GM12891 (cell line): ENCODE data around the gene RECK.
"Not testable (repeated sequence)": the region's sequence is repeated elsewhere in the genome, so short reads cannot be mapped to it uniquely, and the experiment has no call there.

Source experiments
- DNase-seq: peaks from one replicate; pipeline ENCODE4 v3.0.0; 2011; ENCODE audit warnings: low spot score; ENCODE audit not compliant: insufficient read length
- FAIRE-seq: peaks from 2 replicates; lab custom pipeline; 2011; peaks lifted over from hg19 to GRCh38; lab: Jason Lieb, UNC
- PAX5 ChIP-seq: IDR thresholded peaks from 2 replicates; pipeline ENCODE4 v1.6.1; 2011; ENCODE audit warnings: low read length, moderate library complexity, mild to moderate bottlenecking; ENCODE audit not compliant: insufficient read depth, severe bottlenecking
- POLR2A ChIP-seq: IDR thresholded peaks from 2 replicates; pipeline ENCODE4 v1.6.1; 2011; ENCODE audit warnings: low read depth, low read length, control low read depth
- POLR2AphosphoS5 ChIP-seq: IDR thresholded peaks from 2 replicates; pipeline ENCODE4 v1.6.1; 2011; ENCODE audit warnings: low read depth, low read length, control low read depth
- POU2F2 ChIP-seq: IDR thresholded peaks from 2 replicates; pipeline ENCODE4 v1.6.1; 2011; ENCODE audit warnings: low read depth, mild to moderate bottlenecking, control low read depth, low read length, moderate library complexity
- SPI1 ChIP-seq: IDR thresholded peaks from 2 replicates; pipeline ENCODE4 v1.6.1; 2011; ENCODE audit warnings: low read depth, low read length, control low read depth
- TAF1 ChIP-seq: IDR thresholded peaks from 2 replicates; pipeline ENCODE4 v1.6.1; 2011; ENCODE audit warnings: low read depth, low read length, control low read depth

Gene RECK

DNA sequence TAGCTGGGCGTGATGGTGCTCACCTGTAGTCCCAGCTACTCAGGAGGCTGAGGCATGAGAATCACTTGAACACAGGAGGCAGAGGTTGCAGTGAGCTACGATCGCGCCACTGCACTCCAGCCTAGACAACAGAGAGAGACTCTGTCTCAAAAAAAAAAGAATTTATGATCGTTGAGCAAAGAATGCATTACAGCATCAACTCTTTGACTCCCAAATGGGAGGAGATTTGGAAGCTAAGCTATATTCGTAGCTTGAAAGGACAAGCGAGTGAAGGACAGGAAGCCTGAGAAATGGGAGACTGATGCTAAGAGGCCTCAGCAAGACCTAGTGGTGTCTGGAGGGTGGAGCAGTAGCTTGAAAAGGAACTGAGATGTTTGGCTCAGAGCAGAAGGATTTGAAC is 122.2 kb downstream of the RECK start:
- DNase-seq: no peak
- FAIRE-seq: no peak
- TF ChIP-seq POLR2A: no peak
- no peak for TF ChIP-seq POLR2AphosphoS5
- TF ChIP-seq SPI1: no peak
- TF ChIP-seq TAF1: no peak
- TF ChIP-seq PAX5: no peak
- TF ChIP-seq POU2F2: no peak

DNA sequence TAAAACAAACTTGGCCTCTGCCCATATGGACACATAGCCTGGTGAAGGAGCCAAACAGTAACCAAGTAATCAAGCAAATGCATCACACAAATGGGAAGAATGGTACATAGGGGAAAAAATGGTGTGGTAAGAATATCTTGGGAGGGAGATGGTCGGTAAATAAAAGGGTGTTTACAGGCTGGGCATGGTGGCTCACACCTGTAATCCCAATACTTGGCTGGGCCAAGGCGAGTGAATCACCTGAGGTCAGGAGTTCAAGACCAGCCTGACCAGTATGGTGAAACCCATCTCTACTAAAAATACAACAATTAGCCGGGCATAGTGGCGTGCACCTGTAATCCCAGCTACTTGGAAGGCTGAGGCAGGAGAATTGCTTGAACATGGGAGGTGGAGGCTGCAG is 122.8 kb downstream of the RECK start:
- not testable (repeated sequence) for FAIRE-seq

DNA sequence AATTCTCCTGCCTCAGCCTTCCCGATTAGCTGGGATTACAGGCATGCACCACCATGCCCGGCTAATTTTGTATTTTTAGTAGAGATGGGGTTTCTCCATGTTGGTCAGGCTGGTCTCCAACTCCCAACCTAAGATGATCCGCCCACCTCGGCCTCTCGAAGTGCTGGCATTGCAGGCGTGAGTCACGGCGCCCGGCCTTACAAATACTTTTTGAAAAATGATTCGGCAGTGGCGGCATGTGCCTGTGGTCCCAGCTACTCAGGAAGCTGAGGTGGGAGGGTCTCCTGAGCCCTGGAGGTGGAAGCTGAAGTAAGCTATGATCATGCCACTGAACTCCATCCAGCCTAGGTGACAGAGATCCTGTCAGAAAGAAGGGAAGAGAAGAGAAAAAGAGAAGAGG is 123.4 kb downstream of the RECK start:
- not testable (repeated sequence) for FAIRE-seq, DNase-seq

More for the DNA sequence above, 122.8 kb downstream of the RECK start:
- not testable (repeated sequence) for DNase-seq

DNA sequence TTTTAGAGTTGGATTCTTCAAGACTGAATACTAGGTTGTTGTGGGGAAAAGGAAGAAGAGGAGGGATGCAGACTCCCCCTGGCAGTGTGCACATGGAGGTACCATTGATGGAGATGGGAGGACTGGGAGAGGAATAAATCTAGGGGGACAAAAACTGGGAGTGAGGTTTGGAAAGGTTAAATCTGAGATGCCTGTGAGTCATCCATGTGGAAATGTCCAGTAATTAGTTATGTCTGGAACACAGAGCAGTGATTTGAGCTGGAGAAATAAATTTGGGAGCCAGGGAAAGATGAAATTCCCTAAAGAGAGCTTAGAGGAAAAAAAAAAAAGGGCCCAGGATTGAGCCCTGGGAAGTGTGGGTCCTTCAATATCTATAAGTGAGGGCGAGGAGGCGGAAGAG is 124.5 kb downstream of the RECK start:
- no peak for TF ChIP-seq TAF1
- FAIRE-seq (no peak), DNase-seq (no peak)

DNA sequence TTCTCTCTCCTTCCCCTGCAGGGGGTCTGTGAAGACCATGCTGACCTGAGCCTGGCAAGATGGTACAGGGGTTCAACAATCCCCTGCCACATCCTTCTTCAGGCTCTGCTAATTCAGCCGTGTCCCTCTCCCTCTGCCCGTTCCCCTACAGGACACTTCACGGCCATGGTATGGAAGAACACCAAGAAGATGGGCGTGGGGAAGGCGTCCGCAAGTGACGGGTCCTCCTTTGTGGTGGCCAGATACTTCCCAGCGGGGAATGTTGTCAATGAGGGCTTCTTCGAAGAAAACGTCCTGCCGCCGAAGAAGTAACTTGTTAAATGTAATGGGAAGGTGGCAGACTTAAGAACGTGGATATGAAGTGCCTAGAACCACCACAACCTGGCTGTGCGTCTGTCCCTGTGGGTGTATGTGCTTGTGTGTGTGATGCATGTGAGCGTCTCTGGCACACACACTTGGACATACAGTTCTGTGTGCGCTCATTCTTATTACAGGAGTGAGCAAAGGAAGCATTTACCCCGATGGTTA is 125.6 kb downstream of the RECK start:
- no peak for DNase-seq
- no peak for TF ChIP-seq POLR2AphosphoS5
- no peak for TF ChIP-seq SPI1
- TF ChIP-seq POU2F2: no peak
- no peak for FAIRE-seq

DNA sequence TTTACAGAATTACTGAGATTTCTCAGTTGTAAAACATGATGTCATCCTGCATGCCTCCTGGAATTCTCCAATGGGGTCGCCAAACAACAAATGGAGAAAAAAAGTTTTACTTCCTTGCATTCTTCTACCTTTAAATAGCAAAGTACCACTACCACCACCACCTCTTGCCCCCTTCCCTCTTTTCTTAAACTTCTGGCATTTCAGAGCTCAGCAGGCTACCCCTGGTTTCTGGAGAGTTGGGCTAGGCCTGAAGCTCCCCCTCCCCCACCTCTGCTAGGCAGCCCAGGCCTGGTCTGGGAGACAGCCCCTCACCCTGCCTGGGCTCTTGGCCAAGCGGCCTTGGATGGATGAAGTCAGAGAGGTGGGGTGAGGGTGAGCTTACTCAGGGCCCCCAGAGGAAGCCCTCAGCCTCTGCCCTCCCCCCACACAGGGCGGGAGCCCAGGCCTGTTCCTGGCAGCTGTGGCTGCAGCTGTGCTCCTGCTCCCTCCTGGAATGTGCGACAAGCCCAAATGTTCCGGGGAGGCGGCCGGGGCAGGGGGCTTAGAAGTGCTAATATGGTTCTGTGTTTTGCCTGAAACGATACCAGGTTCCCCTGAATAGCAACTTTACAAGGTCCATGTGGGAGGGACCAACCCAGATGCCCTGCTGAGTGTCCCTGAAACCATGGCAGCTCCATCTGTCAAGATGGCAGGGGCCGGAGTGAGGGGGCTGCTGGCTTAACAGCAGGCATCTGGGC is 126.5 kb downstream of the RECK start:
- FAIRE-seq: no peak
- no peak for DNase-seq

DNA sequence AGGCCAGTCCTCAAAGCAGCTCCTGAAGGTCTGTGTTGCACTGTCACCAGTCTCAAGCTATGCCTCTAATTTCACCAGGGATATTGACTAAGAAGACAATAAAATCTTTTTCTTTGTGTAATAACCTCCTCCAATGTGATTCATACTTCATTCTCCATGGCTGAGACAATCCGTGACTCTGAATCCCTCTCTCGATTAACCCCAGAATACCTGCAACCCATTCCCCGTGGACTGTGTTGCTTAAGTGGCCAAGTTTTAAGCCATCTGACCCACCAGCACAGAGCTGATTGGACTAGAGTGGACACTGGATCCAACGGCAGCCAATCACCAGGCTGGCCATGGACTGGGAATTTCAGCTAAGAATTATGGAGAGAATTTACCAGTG is 127.1 kb downstream of the RECK start:
- no peak for TF ChIP-seq POLR2A
- no peak for TF ChIP-seq SPI1
- TF ChIP-seq PAX5: no peak
- TF ChIP-seq POLR2AphosphoS5: no peak
- no peak for TF ChIP-seq POU2F2
- no peak for TF ChIP-seq TAF1
- FAIRE-seq (no peak), DNase-seq (no peak)

More for the DNA sequence above, 126.5 kb downstream of the RECK start:
- no peak for TF ChIP-seq POLR2A
- no peak for TF ChIP-seq POLR2AphosphoS5
- no peak for TF ChIP-seq POU2F2
- no peak for TF ChIP-seq SPI1
- no peak for TF ChIP-seq TAF1
- no peak for TF ChIP-seq PAX5

DNA sequence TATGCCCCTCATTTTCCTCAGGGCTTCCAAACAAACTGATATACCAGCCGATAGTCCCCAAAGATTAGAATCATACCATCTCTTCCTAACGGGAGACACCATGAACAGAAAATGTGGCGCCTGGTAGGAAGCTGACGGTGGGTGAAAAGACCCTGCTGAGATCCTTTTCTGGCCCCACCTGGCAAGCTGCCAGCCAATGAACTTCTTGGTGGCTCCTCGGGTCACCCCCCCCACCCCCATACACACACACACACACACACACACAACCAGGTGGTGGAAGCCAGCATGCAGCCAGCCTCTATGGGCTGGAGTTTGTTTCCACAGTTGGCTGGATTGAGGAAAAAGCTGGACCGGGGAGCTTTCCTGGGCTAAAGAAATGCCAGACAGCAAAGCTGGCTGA is 127.7 kb downstream of the RECK start:
- no peak for TF ChIP-seq TAF1
- TF ChIP-seq POLR2AphosphoS5: no peak
- no peak for TF ChIP-seq POLR2A
- TF ChIP-seq POU2F2: no peak
- TF ChIP-seq SPI1: no peak
- TF ChIP-seq PAX5: no peak
- DNase-seq (no peak), FAIRE-seq (no peak)

DNA sequence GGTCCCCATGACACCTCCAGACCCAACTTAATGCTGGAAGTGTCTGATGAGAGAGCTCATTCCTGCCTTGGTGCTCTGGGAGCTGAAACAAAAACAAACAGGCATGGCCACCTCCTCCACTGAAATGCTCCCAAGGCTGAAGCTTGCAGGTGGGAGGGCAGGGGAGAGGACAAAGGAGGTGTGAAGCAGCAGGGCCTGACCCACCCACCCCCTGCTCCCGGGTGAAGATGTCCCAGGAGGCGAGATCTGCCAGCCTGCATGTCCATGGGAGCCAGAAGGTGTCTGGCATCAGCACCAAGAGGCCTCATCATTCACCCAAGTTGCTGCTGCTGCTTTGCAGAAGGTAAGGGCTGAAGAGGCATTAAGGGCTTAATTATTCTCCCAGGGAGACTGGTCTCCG is 128.3 kb downstream of the RECK start:
- no peak for DNase-seq
- no peak for FAIRE-seq
- TF ChIP-seq POLR2A (no peak), TAF1 (no peak), SPI1 (no peak), POU2F2 (no peak), PAX5 (no peak), POLR2AphosphoS5 (no peak)

DNA sequence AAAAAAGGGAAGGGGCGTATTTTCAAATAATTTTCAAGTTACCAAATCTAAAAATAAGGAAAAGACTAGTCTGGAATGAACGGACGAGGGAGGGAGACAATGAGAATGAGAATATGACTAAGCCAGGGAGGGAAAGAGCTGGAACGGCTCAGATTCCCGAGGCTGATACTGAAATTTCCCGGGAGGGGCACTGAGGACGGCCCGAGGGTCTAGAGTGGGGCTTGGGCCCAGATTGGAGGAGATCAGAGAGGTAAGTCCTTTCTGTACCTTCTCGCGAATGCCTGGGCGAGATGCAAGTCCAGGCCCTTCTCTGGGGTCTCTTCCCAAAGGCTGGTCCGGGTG is 129.1 kb downstream of the RECK start:
- no peak for DNase-seq
- TF ChIP-seq SPI1 (no peak), PAX5 (no peak), POLR2A (no peak), POU2F2 (no peak), POLR2AphosphoS5 (no peak), TAF1 (no peak)
- no peak for FAIRE-seq
